Neutrophil (primary cell): ENCODE measurements around the gene LCT.

Experiments
- H3K27ac ChIP-seq: fragments of 200-600 bp; sonication (generic); 2 replicates; pipeline ENCODE4 v1.5.1; 2016; ENCODE audit warnings: mild to moderate bottlenecking, moderate library complexity
- H3K27me3 ChIP-seq: fragments of 200-600 bp; sonication (generic); 2 replicates; pipeline ENCODE4 v1.6.0; 2016; ENCODE audit warnings: mild to moderate bottlenecking
- H3K36me3 ChIP-seq: fragments of 200-600 bp; sonication (generic); 2 replicates; pipeline ENCODE4 v1.5.1; 2017
- H3K4me1 ChIP-seq, 2 experiments: fragments of 200-600 bp in 1 of 2; sonication (generic) in 1 of 2; 1 replicate in 1 of 2; 2 replicates in 1 of 2; pipeline versions ENCODE4 v1.5.1 to v1.6.1; 2013 to 2016; ENCODE audit warnings: low read depth in 1 of 2, low read length in 1 of 2, mild to moderate bottlenecking in 1 of 2, moderate library complexity in 1 of 2; ENCODE audit not compliant: control insufficient read depth in 1 of 2, insufficient read depth in 1 of 2
- H3K4me3 ChIP-seq, 2 experiments: fragments of 200-600 bp in 1 of 2; sonication (generic) in 1 of 2; 1 replicate in 1 of 2; 2 replicates in 1 of 2; pipeline ENCODE4 v1.5.1; 2013 to 2016; ENCODE audit warnings: low read depth in 1 of 2, low read length in 1 of 2, mild to moderate bottlenecking in 1 of 2, moderate library complexity in 1 of 2
- H3K9me3 ChIP-seq: fragments of 200-600 bp; sonication (generic); 2 replicates; pipeline ENCODE4 v1.5.1; 2016
- CTCF ChIP-seq: fragments of 200-600 bp; sonication (generic); IDR thresholded peaks from 2 replicates; pipeline ENCODE4 v1.5.1; 2016; ENCODE audit warnings: antibody characterized with exemption

Gene LCT

DNA sequence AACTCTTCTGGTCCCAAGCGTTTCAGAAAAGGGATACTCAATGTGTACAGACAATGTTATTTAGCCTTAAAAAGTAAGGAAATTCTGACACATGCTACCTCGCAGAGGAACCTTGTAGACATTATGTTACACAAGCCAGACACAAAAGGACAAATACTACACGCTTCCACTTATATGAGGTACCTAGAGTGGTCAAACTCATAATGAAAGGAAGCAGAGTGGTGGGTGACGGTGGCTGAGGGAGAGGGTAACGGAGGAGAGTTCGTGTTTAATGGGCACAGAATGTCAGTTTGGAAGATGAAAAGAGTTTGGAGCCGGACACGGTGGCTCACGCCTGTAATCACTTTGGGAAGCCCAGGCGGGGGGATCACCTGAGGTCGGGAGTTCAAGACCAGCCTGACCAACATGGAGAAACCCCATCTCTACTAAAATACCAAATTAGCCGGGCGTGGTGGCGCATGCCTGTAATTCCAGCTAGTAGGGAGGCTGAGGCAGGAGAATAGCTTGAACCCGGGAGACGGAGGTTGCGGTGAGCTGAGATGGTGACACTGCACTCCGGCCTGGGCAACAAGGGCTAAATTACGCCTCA is 37.9 kb upstream of the LCT start:
- Histone ChIP-seq H3K36me3 (no peaks in the 10 kb centered on the region), H3K4me1 (peaks cover 20 to 21% of the 10 kb centered on the region in 2 experiments), H3K9me3 (no peaks in the 10 kb centered on the region), H3K27me3 (no peaks in the 10 kb centered on the region), H3K4me3 (no peak overlapping the region), H3K27ac (no peak overlapping the region)
- TF ChIP-seq CTCF: no peak

DNA sequence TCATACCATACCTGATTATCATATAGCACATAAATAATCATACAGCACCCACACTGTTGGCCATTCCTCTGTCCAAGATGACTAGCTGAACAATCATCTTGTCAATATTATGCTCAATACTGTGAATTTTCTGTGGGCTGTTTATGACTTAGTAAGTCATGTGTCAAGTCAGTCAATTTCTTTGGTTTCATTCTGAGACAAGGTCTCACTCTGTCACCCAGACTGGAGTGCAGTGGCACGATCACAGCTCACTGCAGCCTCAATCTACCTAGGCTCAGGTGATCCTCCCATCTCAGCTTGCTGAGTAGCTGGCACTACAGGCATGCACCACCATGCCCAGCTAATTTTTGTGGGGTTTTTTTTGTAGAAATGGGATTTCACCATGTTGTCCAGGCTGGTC is 33.6 kb upstream of the LCT start:
- peaks cover 2 to 8% of the 10 kb centered on the region in 2 experiments for H3K4me1 ChIP-seq
- H3K27me3 ChIP-seq: no peaks in the 10 kb centered on the region
- peaks cover 26% of the 10 kb centered on the region for H3K36me3 ChIP-seq
- no peak overlapping the region for H3K27ac ChIP-seq
- no peak for TF ChIP-seq CTCF
- no peak overlapping the region for H3K4me3 ChIP-seq
- no peaks in the 10 kb centered on the region for H3K9me3 ChIP-seq

DNA sequence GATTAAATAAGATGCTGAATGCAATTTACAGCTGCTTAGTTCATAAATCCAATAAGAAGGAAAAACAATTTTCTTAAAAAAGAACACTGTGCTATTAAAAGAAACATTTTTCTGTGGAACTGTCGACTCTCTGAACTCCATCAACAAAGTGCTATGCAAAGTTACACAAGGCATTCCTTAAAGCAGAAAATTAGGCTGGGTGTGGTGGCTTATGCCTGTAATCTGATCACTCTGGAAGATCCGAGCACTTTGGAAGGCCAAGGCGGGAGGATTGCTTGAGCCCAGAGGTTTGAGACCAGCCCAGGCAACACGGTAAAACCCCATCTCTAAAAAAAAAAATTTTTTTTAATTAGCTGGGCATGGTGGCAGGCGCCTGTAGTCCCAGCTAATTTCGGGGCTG is 26.2 kb upstream of the LCT start:
- Histone ChIP-seq H3K4me1 (no peaks in the 10 kb centered on the region), H3K36me3 (peaks cover 43% of the 10 kb centered on the region), H3K9me3 (no peaks in the 10 kb centered on the region), H3K27me3 (no peaks in the 10 kb centered on the region), H3K4me3 (no peak overlapping the region), H3K27ac (no peak overlapping the region)
- no peak for TF ChIP-seq CTCF

GRCh38 chr2:135862718-135863117 is 25.7 kb upstream of the LCT start:
- Histone ChIP-seq H3K27me3 (no peaks in the 10 kb centered on the region), H3K9me3 (no peaks in the 10 kb centered on the region), H3K27ac (no peak overlapping the region), H3K4me3 (no peak overlapping the region), H3K36me3 (peaks cover 44% of the 10 kb centered on the region), H3K4me1 (no peaks in the 10 kb centered on the region)
- no peak for TF ChIP-seq CTCF

DNA sequence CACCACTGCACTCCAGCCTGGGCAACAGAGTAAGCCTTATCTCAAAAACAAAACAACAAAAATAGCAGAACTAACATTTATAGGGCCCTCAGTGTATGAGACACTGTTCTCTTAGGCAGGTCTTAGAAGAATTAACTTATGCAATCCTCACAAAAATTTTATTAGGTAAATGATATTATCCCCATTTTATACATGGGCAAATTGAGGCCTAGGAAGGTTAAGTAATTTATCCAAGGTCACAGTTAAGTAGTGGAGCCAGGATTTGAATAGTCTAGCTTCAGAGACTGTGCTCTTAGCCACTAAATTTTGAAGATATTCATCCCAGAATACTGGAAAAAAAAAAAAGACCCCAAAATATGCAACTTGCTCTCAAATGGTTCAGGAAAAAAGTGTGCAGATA is 16.4 kb upstream of the LCT start:
- Histone ChIP-seq H3K4me3 (no peak overlapping the region), H3K27ac (no peak overlapping the region), H3K4me1 (no peaks in the 10 kb centered on the region), H3K9me3 (no peaks in the 10 kb centered on the region), H3K27me3 (no peaks in the 10 kb centered on the region), H3K36me3 (peaks cover 63% of the 10 kb centered on the region)
- no peak for TF ChIP-seq CTCF

- Histone ChIP-seq H3K27me3 (no peaks in the 10 kb centered on the region), H3K4me3 (no peak overlapping the region), H3K27ac (no peak overlapping the region), H3K9me3 (no peaks in the 10 kb centered on the region), H3K4me1 (no peaks in the 10 kb centered on the region), H3K36me3 (peaks cover 63% of the 10 kb centered on the region)
- no peak for TF ChIP-seq CTCF
These were observed 14.9 kb upstream of the LCT start for GRCh38 chr2:135851858-135852257.
